ENCODE results near the gene JOSD1. TPM values are rescaled to one million over a fixed set of nuclear protein-coding genes. Genes with fewer than 3 reads are reported as not detected.

Gene JOSD1
- total and polyA plus RNA-seq, 2 donors (not counting 1 experiment from before 2014, with no cell fraction given) = 78.7 to 94.8 TPM

GRCh38 chr22:38638216-38638615, 62.5 kb downstream of the JOSD1 start:
- ATAC-seq (ENCODE audit: low read depth) (no peak), DNase-seq (no peak)
- no peaks in the 10 kb centered on the region for H3K79me2 ChIP-seq (ENCODE audit: control insufficient read depth, insufficient read depth, low read length)
- WGBS (ENCODE audit: insufficient coverage) = 96% methylated on average over 2 of the region's 2 CpGs
- POLR2A ChIA-PET = no interaction called here
- H3K9me3 ChIP-seq (ENCODE audit: control extremely low read depth in 1 of 3, control insufficient read depth in 2 of 3, insufficient read depth in 1 of 3, low read length in 2 of 3) = no peaks in the 10 kb centered on the region
- Mint-ChIP-seq H3K27me3 (peaks cover 13% of the 10 kb centered on the region), H3K4me1 (no peaks in the 10 kb centered on the region), H3K4me3 (no peak overlapping the region), H3K9me3 (ENCODE audit: insufficient read depth) (no peaks in the 10 kb centered on the region), H3K27ac (no peak overlapping the region)
- H3K9ac ChIP-seq (ENCODE audit: low read length) = no peak overlapping the region
- H3K4me3 ChIP-seq (ENCODE audit: control extremely low read depth in 1 of 5, extremely low read depth in 1 of 5, insufficient read depth in 1 of 5, low read depth in 2 of 5, low read length in 4 of 5) = no peak overlapping the region
- no peak overlapping the region for H2AFZ ChIP-seq (ENCODE audit: insufficient read depth, low read depth, low read length, poor library complexity, severe bottlenecking)
- no peak overlapping the region for H3K27ac ChIP-seq (ENCODE audit: low read length in 2 of 2)
- no peak for TF ChIP-seq EZH2 (IDR thresholded peaks at IDR 0.05; ENCODE audit: borderline replicate concordance, insufficient read depth, low read depth, low read length, poor library complexity, severe bottlenecking)
- TF ChIP-seq, protein P1, sequence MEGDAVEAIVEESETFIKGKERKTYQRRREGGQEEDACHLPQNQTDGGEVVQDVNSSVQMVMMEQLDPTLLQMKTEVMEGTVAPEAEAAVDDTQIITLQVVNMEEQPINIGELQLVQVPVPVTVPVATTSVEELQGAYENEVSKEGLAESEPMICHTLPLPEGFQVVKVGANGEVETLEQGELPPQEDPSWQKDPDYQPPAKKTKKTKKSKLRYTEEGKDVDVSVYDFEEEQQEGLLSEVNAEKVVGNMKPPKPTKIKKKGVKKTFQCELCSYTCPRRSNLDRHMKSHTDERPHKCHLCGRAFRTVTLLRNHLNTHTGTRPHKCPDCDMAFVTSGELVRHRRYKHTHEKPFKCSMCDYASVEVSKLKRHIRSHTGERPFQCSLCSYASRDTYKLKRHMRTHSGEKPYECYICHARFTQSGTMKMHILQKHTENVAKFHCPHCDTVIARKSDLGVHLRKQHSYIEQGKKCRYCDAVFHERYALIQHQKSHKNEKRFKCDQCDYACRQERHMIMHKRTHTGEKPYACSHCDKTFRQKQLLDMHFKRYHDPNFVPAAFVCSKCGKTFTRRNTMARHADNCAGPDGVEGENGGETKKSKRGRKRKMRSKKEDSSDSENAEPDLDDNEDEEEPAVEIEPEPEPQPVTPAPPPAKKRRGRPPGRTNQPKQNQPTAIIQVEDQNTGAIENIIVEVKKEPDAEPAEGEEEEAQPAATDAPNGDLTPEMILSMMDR (IDR thresholded peaks at IDR 0.05) = no peak
- no peaks in the 10 kb centered on the region for H3K36me3 ChIP-seq (replicated peaks in 1 of 2; ENCODE audit: control extremely low read depth in 1 of 2, control insufficient read depth in 1 of 2, extremely low read depth in 1 of 2, insufficient read depth in 2 of 2, low read length in 1 of 2)
- CTCF ChIA-PET = no interaction called here
- intact Hi-C loops (cut with micrococcal nuclease) = no loop called here
- H3K4me2 ChIP-seq (replicated peaks; ENCODE audit: low read depth, low read length, poor library complexity, severe bottlenecking) = no peak overlapping the region
- H3K4me1 ChIP-seq (ENCODE audit: control insufficient read depth in 2 of 2, insufficient read depth in 2 of 2, low read length in 2 of 2) = no peaks in the 10 kb centered on the region
- no peaks in the 10 kb centered on the region for H4K20me1 ChIP-seq (ENCODE audit: control insufficient read depth, insufficient read depth, low read length, poor library complexity, severe bottlenecking)
- no peaks in the 10 kb centered on the region for H3K27me3 ChIP-seq (replicated peaks in 1 of 4; ENCODE audit: control extremely low read depth in 1 of 4, control insufficient read depth in 3 of 4, insufficient read depth in 4 of 4, low read length in 3 of 4)

Small RNA genes lying within 50 kb of the gene (small RNA-seq; reads per million reads assigned to genes)
- gene AL021707.8 (ENCODE audit: insufficient read length, low read depth, low replicate concordance) = not detected

Other genes with a start within 250 kb of the JOSD1 start
- not detected in 2 replicates for gene KCNJ4, start 245.7 kb downstream of the JOSD1 start, total RNA-seq
- gene KCNJ4, start 245.7 kb downstream of the JOSD1 start, polyA plus RNA-seq = not detected in 2 replicates
- not detected in 2 replicates for gene KDELR3, start 232.8 kb downstream of the JOSD1 start, total RNA-seq
- gene KDELR3, start 232.8 kb downstream of the JOSD1 start, polyA plus RNA-seq = 0.16 TPM in 1 of 2 replicates, not detected in the other
- 936 and 967 TPM in 2 replicates for gene DDX17, start 194.6 kb downstream of the JOSD1 start, total RNA-seq
- 754 and 1,009 TPM in 2 replicates for gene DDX17, start 194.6 kb downstream of the JOSD1 start, polyA plus RNA-seq
- gene DMC1, start 130.8 kb downstream of the JOSD1 start, total RNA-seq = 0.22 and 0.64 TPM in 2 replicates
- not detected in 2 replicates for gene DMC1, start 130.8 kb downstream of the JOSD1 start, polyA plus RNA-seq
- 0.57 and 1.1 TPM in 2 replicates for gene FAM227A, start 44.6 kb downstream of the JOSD1 start, total RNA-seq
- 0.04 and 0.07 TPM in 2 replicates for gene FAM227A, start 44.6 kb downstream of the JOSD1 start, polyA plus RNA-seq
- gene CBY1, start 44.3 kb downstream of the JOSD1 start, total RNA-seq = 20.7 and 21.7 TPM in 2 replicates
- gene CBY1, start 44.3 kb downstream of the JOSD1 start, polyA plus RNA-seq = 6.0 and 7.5 TPM in 2 replicates
- gene TOMM22, start 19.0 kb downstream of the JOSD1 start, total RNA-seq = 47.6 and 48.2 TPM in 2 replicates
- 21.5 and 26.6 TPM in 2 replicates for gene TOMM22, start 19.0 kb downstream of the JOSD1 start, polyA plus RNA-seq
- gene GTPBP1, start 5.0 kb upstream of the JOSD1 start, total RNA-seq = 174 and 175 TPM in 2 replicates
- 77.8 and 105 TPM in 2 replicates for gene GTPBP1, start 5.0 kb upstream of the JOSD1 start, polyA plus RNA-seq
- 305 and 322 TPM in 2 replicates for gene SUN2, start 55.1 kb upstream of the JOSD1 start, total RNA-seq
- gene SUN2, start 55.1 kb upstream of the JOSD1 start, polyA plus RNA-seq = 224 and 229 TPM in 2 replicates
- gene DNAL4, start 93.2 kb upstream of the JOSD1 start, total RNA-seq = 9.0 and 10.3 TPM in 2 replicates
- gene DNAL4, start 93.2 kb upstream of the JOSD1 start, polyA plus RNA-seq = 9.0 and 9.9 TPM in 2 replicates
- 0.68 and 0.71 TPM in 2 replicates for gene NPTXR, start 143.1 kb upstream of the JOSD1 start, total RNA-seq
- 0.16 and 0.17 TPM in 2 replicates for gene NPTXR, start 143.1 kb upstream of the JOSD1 start, polyA plus RNA-seq
- 55.1 and 57.6 TPM in 2 replicates for gene CBX6, start 171.3 kb upstream of the JOSD1 start, total RNA-seq
- gene CBX6, start 171.3 kb upstream of the JOSD1 start, polyA plus RNA-seq = 14.9 and 15.2 TPM in 2 replicates